Measurements from ENCODE around the gene CUL4A. TPM values are rescaled to one million over a fixed set of nuclear protein-coding genes. Genes with fewer than 3 reads are reported as not detected.
A peak's percentile ranks its signal among the peaks of the same experiment; 100 is the strongest.

CUL4A gene
- total RNA-seq, 1 donor from 2014 or later = 81.3 TPM

- H3K27ac ChIP-seq (ENCODE audit: low read depth, low read length) = peak overlapping the region; percentile 95
- H3K79me2 ChIP-seq (ENCODE audit: insufficient read depth, low read length) = peaks cover 89% of the 10 kb centered on the region
- no peaks in the 10 kb centered on the region for H3K27me3 Mint-ChIP-seq (ENCODE audit: low read depth, unreplicated experiment)
- no peaks in the 10 kb centered on the region for H3K9me3 ChIP-seq (ENCODE audit: insufficient read depth, low read depth, low read length)
- H4K20me1 ChIP-seq (ENCODE audit: insufficient read depth, low read length) = peaks cover 56% of the 10 kb centered on the region
- no peaks in the 10 kb centered on the region for H3K27me3 ChIP-seq (ENCODE audit: insufficient read depth, low read length)
- H3K9me3 Mint-ChIP-seq (ENCODE audit: unreplicated experiment) = no peaks in the 10 kb centered on the region
- TF ChIP-seq EZH2 (IDR thresholded peaks at IDR 0.05; ENCODE audit: insufficient read depth, low read length) = no peak
- TF ChIP-seq CTCF (IDR thresholded peaks at IDR 0.05; ENCODE audit: insufficient read depth, low read depth, low read length) = no peak
- H3K27ac Mint-ChIP-seq (ENCODE audit: unreplicated experiment) = peak overlapping the region; percentile 93
- peak; percentile 45 for FAIRE-seq
- H3K36me3 Mint-ChIP-seq (ENCODE audit: low read depth, unreplicated experiment) = peaks cover 3% of the 10 kb centered on the region
- peaks cover 21% of the 10 kb centered on the region for H3K4me1 ChIP-seq (ENCODE audit: insufficient read depth, low read length)
- peak overlapping the region; percentile 89 for H2AFZ ChIP-seq (ENCODE audit: low read depth, low read length)
- peaks cover 17% of the 10 kb centered on the region for H3K4me1 Mint-ChIP-seq (ENCODE audit: low read depth, unreplicated experiment)
- peak; percentile 41 for DNase-seq (ENCODE audit: low read depth)
- peak overlapping the region; percentile 84 for H3K4me3 ChIP-seq (ENCODE audit: insufficient read depth, low read depth, low read length)
- H3K4me2 ChIP-seq (ENCODE audit: low read length) = peak overlapping the region; percentile 98
- peak overlapping the region; percentile 88 for H3K4me3 Mint-ChIP-seq (ENCODE audit: unreplicated experiment)
- H3K9ac ChIP-seq (ENCODE audit: low read length) = peak overlapping the region; percentile 97
- H3K36me3 ChIP-seq (ENCODE audit: insufficient read depth, low read length) = peaks cover 3% of the 10 kb centered on the region
Measured at GRCh38 chr13:113207890-113208420, 1.5 kb upstream of the CUL4A start.

GRCh38 chr13:113208421-113209335 is 735 bp upstream of the CUL4A start, which contains the start of gene PCID2:
PCID2 (minus strand) TSS chr13:113208669; CDS start chr13:113208634, 35 bp downstream.
- Mint-ChIP-seq H3K4me1 (ENCODE audit: low read depth, unreplicated experiment) (peaks cover 17% of the 10 kb centered on the region), H3K36me3 (ENCODE audit: low read depth, unreplicated experiment) (peaks cover 3% of the 10 kb centered on the region), H3K9me3 (ENCODE audit: unreplicated experiment) (no peaks in the 10 kb centered on the region), H3K4me3 (ENCODE audit: unreplicated experiment) (peak within 1 kb of the TSS; percentile 88), H3K27ac (ENCODE audit: unreplicated experiment) (peak within 1 kb of the TSS; percentile 93), H3K27me3 (ENCODE audit: low read depth, unreplicated experiment) (no peaks in the 10 kb centered on the region)
- H4K20me1 ChIP-seq (ENCODE audit: insufficient read depth, low read length) = peaks cover 57% of the 10 kb centered on the region
- H3K79me2 ChIP-seq (ENCODE audit: insufficient read depth, low read length) = peaks cover 89% of the 10 kb centered on the region
- peak within 1 kb of the TSS; percentile 84 for H3K4me3 ChIP-seq (ENCODE audit: insufficient read depth, low read depth, low read length)
- no peak for FAIRE-seq
- peaks cover 21% of the 10 kb centered on the region for H3K4me1 ChIP-seq (ENCODE audit: insufficient read depth, low read length)
- H3K36me3 ChIP-seq (ENCODE audit: insufficient read depth, low read length) = peaks cover 3% of the 10 kb centered on the region
- peak within 1 kb of the TSS; percentile 95 for H3K27ac ChIP-seq (ENCODE audit: low read depth, low read length)
- peak within 1 kb of the TSS; percentile 98 for H3K4me2 ChIP-seq (ENCODE audit: low read length)
- H3K9ac ChIP-seq (ENCODE audit: low read length) = peak within 1 kb of the TSS; percentile 97
- peak within 1 kb of the TSS; percentile 89 for H2AFZ ChIP-seq (ENCODE audit: low read depth, low read length)
- DNase-seq (ENCODE audit: low read depth) = peak; percentile 76
- H3K9me3 ChIP-seq (ENCODE audit: insufficient read depth, low read depth, low read length) = no peaks in the 10 kb centered on the region
- H3K27me3 ChIP-seq (ENCODE audit: insufficient read depth, low read length) = no peaks in the 10 kb centered on the region
- TF ChIP-seq EZH2 (IDR thresholded peaks at IDR 0.05; ENCODE audit: insufficient read depth, low read length) = no peak
- TF ChIP-seq CTCF (IDR thresholded peaks at IDR 0.05; ENCODE audit: insufficient read depth, low read depth, low read length) = no peak
